ENCODE data around the gene FRZB.

GRCh38 chr2:182866461-182867406, at the start of gene FRZB:
- TF ChIP-seq CTCF (IDR thresholded peaks at IDR 0.05) (no peak), POLR2A (IDR thresholded peaks at IDR 0.05) (no peak)

Measured in lower leg skin (tissue), 3 donors.